Measurements from ENCODE around the gene OPTN. TPM values are rescaled to one million over a fixed set of nuclear protein-coding genes. Genes with fewer than 3 reads are reported as not detected.
"Not testable (repeated sequence)": the region's sequence is repeated elsewhere in the genome, so short reads cannot be mapped to it uniquely, and the experiment has no call there.

Gene OPTN
- total and polyA plus RNA-seq, 2 experiments from 2014 or later = 12.4 to 16.8 TPM

DNA sequence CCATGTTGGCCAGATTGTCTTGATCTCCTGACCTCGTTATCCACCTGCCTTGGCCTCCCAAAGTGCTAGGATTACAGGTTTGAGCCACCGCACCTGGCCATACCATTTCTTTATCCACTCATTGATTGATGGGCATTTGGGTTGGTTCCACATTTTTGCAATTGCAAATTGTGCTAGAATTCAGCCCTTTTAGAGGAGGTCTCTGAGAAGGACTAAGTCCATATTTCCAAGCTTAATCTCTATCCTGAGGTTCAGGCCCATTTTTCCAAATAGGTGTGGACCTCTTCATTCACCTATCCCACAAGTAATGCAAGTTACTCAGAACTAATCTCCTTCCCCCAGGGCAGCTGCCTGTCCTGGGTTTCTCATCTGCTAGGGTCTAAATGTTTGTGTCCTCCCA, 9.7 kb upstream of the OPTN start:
- H3K4me3 ChIP-seq = no peak overlapping the region
- no peaks in the 10 kb centered on the region for H3K9me3 ChIP-seq (ENCODE audit: low read depth)
- TF ChIP-seq, protein P1, sequence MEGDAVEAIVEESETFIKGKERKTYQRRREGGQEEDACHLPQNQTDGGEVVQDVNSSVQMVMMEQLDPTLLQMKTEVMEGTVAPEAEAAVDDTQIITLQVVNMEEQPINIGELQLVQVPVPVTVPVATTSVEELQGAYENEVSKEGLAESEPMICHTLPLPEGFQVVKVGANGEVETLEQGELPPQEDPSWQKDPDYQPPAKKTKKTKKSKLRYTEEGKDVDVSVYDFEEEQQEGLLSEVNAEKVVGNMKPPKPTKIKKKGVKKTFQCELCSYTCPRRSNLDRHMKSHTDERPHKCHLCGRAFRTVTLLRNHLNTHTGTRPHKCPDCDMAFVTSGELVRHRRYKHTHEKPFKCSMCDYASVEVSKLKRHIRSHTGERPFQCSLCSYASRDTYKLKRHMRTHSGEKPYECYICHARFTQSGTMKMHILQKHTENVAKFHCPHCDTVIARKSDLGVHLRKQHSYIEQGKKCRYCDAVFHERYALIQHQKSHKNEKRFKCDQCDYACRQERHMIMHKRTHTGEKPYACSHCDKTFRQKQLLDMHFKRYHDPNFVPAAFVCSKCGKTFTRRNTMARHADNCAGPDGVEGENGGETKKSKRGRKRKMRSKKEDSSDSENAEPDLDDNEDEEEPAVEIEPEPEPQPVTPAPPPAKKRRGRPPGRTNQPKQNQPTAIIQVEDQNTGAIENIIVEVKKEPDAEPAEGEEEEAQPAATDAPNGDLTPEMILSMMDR (IDR thresholded peaks at IDR 0.05; ENCODE audit: low read depth, low read length) = no peak
- no peak overlapping the region for H3K27ac ChIP-seq
- no peaks in the 10 kb centered on the region for H3K4me1 ChIP-seq (ENCODE audit: low read depth)
- no peak for DNase-seq (ENCODE audit: low read depth in 1 of 2, low spot score in 1 of 2)
- no peaks in the 10 kb centered on the region for H3K36me3 ChIP-seq
- no peaks in the 10 kb centered on the region for H3K27me3 ChIP-seq

- DNase-seq (ENCODE audit: low read depth in 1 of 2, low spot score in 1 of 2) = no peak
- Histone ChIP-seq H3K27ac (no peak overlapping the region), H3K27me3 (no peaks in the 10 kb centered on the region), H3K4me3 (no peak overlapping the region), H3K9me3 (ENCODE audit: low read depth) (no peaks in the 10 kb centered on the region), H3K36me3 (no peaks in the 10 kb centered on the region), H3K4me1 (ENCODE audit: low read depth) (no peaks in the 10 kb centered on the region)
- TF ChIP-seq, protein P1 (IDR thresholded peaks at IDR 0.05; ENCODE audit: low read depth, low read length) = no peak
Observed at GRCh38 chr10:13091801-13092200, 8.2 kb upstream of the OPTN start.

DNA sequence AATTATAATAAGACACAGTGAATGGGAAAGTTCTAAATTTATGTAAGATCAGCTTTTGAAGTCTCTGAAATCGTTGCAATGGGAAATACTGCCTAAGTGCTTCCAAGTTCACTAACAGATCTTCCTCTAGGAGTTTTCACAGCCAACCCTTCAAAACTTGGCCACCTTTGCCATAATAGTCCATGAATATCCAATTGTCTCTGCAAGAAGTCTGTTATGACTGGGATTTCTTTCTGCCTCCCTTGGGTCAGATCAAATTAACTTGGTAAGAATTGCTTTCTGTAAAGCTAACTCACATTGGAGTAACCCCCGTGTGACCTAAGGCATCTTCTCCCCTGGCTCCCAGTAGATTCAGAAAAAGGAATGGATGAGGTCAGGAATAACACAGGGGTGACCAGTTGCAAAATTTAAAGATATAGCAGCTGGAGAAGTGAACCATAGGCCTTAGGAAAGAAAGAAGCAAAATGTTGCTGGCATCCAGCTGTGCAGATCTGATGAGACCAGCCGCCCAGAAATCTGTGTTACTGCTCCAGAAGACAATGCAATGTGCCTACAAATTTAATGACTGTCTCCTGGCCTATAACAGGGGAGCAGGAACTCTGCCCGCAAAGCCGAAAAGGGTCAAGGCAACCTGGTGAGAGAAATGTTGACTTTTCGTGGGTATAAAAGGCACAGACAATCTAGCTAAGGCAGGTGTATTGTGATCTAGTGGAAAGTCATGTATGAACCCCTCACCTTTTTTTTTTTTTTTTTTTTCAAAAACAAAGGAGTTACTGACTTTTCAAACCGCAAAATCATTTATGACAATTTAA, 7.5 kb upstream of the OPTN start:
- H3K27ac ChIP-seq = no peak overlapping the region
- TF ChIP-seq, protein P1 (IDR thresholded peaks at IDR 0.05; ENCODE audit: low read depth, low read length) = no peak
- H3K9me3 ChIP-seq (ENCODE audit: low read depth) = no peaks in the 10 kb centered on the region
- H3K36me3 ChIP-seq = no peaks in the 10 kb centered on the region
- DNase-seq (ENCODE audit: low read depth in 1 of 2, low spot score in 1 of 2) = no peak
- H3K4me1 ChIP-seq (ENCODE audit: low read depth) = no peaks in the 10 kb centered on the region
- no peaks in the 10 kb centered on the region for H3K27me3 ChIP-seq
- no peak overlapping the region for H3K4me3 ChIP-seq

DNA sequence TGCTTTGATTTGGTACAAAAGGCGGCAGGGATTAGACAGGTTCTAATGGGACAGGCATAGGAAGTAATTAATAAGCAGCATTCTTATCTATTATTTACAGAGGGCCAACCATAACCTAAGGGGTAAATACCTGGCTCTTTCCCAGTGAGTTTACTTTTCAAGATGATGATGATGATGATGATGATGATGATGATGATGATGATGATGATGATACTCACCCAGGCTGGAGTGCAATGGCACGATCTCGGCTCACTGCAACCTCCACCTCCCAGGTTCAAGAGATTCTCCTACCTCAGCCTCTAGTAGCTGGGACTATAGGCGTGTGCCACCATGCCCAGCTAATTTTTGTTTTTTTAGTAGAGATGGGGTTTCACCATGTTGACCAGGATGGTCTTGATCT, 5.9 kb upstream of the OPTN start:
- H3K27me3 ChIP-seq; DNase-seq (ENCODE audit: low read depth in 1 of 2, low spot score in 1 of 2); H3K36me3 ChIP-seq; H3K9me3 ChIP-seq (ENCODE audit: low read depth); H3K4me1 ChIP-seq (ENCODE audit: low read depth); H3K4me3 ChIP-seq; H3K27ac ChIP-seq: not testable (repeated sequence)

DNA sequence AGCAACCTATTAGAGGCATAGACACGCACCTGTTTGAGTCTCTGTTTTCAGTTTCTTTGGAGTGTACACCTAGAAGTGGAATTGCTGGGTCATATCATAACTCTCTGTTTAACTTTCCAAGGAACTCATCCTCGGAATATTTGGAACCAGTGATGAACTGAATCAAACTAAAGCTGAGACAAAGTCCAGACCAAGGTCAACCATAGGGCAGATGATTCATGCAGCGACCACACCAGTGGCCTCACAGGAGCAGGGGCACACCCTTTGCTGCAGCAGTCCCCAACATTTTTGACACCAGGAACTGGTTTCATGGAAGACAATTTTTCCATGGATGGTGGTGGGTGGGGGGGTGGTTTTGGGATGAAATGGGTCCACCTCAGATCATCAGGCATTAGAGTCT, 4.9 kb upstream of the OPTN start:
- Histone ChIP-seq H3K27me3 (no peaks in the 10 kb centered on the region), H3K27ac (no peak overlapping the region), H3K9me3 (ENCODE audit: low read depth) (no peaks in the 10 kb centered on the region), H3K4me1 (ENCODE audit: low read depth) (no peaks in the 10 kb centered on the region), H3K36me3 (no peaks in the 10 kb centered on the region), H3K4me3 (no peak overlapping the region)
- no peak for DNase-seq (ENCODE audit: low read depth in 1 of 2, low spot score in 1 of 2)
- TF ChIP-seq, protein P1 (IDR thresholded peaks at IDR 0.05; ENCODE audit: low read depth, low read length) = no peak

- Histone ChIP-seq H3K27ac (no peak overlapping the region), H3K4me1 (ENCODE audit: low read depth) (no peaks in the 10 kb centered on the region), H3K9me3 (ENCODE audit: low read depth) (no peaks in the 10 kb centered on the region), H3K4me3 (no peak overlapping the region), H3K27me3 (no peaks in the 10 kb centered on the region), H3K36me3 (no peaks in the 10 kb centered on the region)
- no peak for DNase-seq (ENCODE audit: low read depth in 1 of 2, low spot score in 1 of 2)
- TF ChIP-seq, protein P1 (IDR thresholded peaks at IDR 0.05; ENCODE audit: low read depth, low read length) = no peak
Observed at GRCh38 chr10:13095929-13096328, 4.0 kb upstream of the OPTN start.

Data from cardiac muscle cell (in vitro differentiated cells and primary cell).